GF-D8 (cell line): ENCODE results near the gene PHKA2.

Source experiments
- DNase-seq: peaks from one replicate; lab custom pipeline; 2025; lab: John Stamatoyannopoulos, UW

Gene PHKA2

DNA sequence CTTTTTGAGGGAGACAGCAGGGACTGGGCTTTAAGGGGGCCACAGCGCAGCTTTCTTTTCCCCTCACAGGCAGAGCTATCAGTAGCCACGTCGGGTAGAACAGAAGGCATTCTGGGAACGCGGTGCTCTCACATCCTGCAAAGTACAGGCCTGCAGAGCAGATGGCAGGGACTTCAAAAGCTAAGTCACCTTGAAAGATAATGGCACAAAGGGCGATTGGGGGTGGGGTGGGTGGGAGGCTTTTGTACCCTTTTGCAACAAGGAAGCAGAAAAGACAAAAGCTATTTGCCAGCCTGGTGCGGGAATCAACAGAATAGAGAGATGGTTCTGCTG, 93.9 kb downstream of the PHKA2 start:
- DNase-seq, result no peak

DNA sequence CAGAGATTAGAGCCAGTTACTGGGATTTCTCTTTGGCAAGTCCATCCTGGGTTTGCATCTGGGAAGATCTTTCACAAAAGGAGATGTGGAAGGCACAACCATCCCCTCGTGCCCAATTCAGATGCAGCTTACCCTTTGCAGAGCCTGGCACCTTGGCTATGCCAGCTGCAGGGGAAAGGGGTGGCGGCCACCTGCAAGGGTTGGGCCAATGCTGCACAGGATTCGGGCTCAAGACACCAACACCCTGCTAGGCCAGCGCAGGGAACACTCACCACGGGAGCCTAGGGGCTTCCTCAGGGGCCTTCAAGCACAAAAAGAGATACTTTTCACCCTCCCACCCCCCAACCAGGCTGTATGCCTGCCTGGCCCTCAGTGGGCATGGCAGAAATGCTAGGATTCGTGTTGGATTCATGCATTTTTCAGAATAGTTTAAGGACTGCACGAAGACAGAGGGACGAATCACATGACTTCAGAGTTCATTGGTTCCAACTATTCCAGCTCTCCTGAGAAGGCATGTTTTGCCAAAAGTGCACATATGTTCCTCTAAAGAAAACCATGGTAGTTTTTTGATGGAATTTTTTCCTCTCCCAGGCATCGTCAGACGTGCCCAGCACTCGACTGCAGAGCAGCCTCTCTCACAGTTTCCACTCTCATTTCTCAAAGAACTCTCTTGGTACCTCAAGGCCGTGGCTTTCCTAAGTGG, 94.4 kb downstream of the PHKA2 start:
- DNase-seq, result no peak

DNA sequence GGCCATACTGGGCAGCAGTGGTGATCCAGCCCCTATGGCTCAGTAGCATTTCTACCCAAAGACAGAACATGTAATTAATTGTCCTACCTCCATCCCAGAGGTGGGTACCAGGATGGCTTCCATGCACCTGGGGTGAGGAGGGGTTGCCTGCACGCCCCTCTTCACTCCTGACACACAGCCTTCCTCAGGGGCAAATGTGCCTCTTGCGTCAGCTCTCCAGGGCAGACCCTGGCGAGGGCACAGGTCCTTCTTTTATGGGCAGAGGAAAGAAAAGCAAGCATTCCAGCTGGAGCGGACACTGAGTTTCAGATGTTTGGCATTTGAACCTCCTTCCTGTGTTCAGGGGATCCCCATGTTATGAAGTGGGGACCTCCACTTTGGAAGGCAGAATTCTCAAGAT, 95.6 kb downstream of the PHKA2 start:
- no peak for DNase-seq

DNA sequence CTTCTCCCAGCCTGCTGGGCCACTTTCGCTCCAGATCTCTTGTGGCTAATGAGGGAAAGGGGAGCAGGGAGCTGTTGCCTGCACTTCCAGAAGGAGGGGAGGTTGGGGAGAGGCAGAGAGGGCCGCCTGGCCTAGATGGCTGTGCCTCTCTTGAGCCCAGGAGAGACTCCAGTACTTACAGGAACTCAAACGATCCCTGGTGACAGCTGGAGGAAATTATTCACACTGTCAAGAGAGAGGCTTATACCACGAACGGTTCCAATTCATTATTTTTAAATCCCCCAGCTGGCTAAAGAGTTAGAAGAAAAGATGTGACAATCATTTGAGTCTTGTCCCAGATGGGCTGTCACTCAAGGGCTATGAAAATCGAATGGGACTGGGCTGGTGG, 96.1 kb downstream of the PHKA2 start:
- no peak for DNase-seq

DNA sequence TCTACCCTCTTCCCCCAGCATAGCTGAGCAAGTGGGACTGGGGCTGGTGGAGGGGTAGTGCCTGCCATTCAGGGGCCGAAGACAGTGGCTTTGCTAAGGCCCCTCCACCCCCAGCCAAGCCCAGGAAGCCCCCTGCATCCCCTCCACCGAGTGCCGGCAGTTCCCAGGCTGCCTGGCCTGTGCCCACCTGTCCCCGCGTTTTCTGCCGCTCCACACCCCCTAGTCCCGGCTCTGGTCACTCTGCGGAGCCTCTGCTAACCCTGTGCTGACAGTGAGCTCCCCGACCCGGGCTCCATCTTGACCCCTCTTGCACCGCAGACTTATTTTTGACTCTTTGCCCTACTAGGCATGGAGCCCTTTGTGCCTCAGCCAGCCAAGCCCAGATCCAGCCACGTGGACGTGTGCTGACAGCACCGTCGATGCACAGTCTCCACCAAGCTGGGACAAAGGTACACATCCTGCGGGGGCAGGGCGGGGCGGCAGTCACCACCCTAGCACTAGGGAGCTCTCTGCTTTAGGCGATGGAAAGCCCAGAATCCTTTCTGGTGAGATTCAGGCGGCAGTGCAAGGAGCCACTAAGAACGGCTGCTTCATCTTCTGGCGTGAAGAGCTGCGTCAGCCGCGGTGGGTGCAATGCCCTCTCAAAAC, 96.6 kb downstream of the PHKA2 start:
- DNase-seq, result no peak

DNA sequence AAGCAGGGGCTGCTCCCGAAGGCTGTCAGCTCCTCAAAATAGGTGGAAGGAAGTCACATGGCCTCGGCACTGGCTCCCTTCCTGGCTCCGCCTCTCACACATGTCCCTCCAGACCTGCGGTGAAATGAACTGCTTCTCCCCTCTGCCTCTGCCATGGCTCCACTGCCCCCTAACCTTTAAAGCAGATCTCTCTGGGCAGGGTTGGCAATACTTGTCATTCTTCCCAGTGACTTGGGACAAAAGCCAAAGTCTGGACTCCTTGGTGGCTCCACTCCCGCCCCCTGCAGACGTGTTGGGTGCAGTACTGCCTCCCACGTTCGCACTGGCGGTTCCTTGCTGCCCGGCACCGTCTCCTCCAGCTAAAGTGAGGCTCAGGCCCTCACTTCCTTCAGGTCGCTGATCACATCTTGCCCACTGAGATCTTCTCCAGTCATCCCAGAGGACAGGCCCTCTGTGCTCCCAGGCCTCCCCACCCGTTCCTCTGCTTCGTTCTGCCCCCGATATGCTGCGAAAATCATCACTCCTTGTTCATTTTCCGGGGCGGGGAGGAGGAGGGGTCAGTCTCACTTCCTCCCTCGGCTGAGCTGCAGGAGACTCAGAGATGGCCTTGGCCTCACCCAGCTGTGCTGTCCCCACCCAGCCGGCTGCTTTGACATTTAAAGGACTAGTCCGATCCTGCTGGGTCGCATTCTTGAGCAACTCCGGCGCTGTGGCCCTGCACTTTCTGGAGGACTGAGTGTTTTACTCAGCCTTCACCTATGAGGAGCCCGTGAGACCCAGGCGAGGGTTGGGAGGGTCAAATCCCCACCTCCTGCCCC, 97.4 kb downstream of the PHKA2 start:
- DNase-seq, result peak; percentile 4

DNA sequence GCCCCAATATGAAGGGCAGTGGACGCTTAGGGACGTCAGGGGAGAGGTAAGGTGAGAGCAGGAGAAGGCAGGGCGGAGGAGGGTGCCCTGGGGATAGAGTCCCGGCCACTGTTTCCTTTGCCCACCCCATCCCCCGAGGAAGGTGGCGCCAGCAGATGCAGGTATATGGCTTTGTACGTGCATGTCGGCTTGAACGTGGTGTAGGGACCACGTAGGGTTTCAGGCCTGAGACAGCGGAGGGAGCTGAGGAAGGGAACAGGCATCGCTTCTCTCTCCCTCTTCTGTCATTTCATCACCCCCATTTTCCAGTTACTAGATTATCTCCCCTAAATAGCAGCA, 97.9 kb downstream of the PHKA2 start:
- no peak for DNase-seq

DNA sequence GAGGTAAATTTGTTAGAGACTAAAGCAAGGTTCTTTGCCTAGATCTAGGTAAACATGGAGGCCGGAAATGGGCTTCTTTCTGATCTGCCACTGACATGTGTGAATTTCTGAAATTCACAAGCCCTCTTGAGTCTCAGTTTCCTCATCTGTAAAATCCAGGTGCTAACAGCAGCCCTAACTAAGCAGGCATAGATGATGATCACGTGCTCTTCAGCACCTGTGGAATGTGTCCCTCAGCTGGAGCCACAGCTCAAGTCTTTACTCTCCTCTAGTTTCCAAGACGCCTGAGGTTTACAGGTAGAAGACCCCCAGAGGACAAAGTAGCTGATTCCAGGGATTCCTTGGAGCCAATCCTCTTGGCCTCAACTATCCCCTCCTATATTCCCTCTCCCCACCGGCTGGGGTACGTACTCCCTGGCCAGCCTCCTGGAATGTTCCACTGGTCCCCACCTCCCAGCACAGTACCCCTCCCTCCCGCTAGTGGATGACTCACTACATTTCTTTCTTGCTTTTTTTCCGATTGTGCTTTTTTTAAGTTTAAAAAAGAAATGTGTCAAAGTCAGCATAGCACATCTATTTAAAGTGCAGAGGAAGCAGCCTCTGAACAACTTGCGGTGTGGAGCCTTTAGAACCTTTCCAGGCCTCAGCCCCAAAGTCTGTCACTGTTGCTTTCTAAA, 98.4 kb downstream of the PHKA2 start:
- no peak for DNase-seq

DNA sequence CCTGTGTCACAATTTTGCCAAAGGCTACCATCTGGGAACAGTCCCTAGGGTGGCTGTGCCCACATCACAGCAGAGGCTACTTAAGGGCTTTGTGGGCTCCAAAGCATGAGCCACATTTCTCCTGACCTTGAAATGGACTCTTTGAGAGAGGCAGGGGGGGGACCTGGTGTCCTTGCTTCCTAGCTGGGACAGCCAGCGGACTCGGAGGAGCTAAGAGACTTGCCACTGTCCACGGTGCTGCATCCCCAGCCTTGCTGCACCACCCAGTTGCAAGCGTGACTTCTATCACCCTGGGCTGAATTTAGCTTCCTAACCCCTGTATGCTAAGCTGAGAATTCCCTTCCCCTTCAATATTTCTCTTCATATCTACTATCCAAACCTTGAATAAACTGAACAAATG, 99.0 kb downstream of the PHKA2 start:
- no peak for DNase-seq

DNA sequence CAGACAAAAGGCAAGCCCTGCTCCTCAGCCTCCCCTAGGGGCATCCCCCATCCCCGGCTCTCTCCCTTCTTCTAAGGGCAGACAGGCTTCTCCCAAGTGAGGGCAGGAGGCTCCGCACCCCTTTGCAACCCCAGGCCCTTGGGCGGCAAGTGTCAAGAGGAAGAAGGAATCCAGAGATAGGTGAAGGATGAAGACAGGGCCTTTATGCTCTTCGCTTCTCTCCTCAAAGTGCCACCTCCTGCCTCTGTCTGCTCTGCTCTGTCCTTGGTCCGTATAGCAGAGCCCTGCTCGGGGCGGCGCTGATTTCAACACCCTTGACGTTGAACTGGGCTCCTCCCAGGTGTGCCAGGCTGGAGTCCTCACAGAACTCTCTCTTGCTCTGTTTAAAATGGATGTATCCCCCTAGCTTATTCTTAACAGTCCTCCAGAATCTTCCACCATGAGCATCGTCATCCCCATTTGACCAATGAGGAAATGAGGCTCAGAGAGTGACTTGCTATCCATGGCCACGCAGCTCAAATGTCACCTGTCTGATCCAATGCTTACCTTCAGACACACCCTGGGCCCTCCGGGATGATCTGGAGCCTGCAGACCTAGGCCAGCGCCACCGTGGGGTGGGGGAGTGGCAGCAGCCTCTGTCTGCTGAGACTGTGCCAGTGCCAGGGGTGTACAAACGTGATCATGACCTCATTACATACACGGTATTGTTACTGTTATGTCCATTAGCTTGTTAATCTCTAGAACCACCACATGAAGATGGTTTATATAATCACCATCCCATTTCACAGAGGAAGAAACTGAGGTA, 99.8 kb downstream of the PHKA2 start:
- DNase-seq, result no peak

DNA sequence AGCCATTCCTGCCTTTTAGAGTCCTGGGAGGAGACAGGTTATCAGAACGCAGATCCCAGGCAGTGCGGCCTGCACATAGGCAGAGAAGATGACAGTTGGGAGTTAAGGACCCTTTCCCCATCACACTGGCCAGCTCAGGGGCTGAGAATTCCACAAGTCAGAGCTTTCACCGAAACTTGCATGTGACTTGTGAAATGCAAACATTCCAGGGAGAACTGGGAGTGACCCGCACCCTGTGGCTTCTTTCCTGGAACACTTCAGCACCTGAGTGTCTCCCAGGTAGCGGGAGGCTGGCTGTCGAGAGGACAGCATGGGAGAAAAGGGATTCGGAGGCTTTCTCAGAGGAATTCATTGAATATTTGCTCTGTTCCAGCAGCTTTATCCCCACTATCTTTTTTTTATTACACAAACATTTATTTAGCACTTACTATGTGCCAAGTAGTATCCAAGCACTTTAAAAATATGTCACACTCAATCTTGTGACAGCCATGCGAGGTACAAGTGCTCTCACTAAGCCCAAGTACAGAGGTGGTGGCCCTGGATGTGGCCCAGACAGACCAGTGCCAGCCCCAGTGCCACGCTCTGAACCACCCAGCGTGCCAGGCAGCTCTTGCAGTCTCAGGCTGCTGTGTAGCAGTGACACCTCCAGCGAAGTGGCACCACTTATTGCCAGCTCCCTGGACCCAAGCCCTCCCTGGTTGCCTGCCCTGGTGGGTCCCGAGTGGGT, 100.5 kb downstream of the PHKA2 start:
- DNase-seq, result no peak

DNA sequence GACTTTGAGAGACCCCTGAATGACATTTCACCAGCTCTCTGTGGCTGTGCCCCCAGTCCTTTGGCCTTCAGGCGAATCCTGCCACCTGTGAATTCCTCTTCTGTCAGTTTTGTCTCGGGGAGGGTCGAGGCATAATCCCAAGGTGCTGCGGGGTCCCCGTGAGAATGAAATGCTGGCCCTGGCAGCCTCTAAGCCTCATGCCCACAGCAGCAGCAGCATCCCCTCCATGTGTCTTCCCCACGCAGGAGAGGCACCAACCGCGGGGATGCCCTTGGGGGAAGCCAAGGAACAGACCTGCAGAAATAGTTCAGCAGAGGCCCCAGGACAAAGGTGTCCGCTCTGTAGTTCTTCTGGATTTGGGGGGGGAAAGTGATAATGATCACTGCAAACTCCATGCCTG, 104.8 kb downstream of the PHKA2 start:
- DNase-seq, result no peak

DNA sequence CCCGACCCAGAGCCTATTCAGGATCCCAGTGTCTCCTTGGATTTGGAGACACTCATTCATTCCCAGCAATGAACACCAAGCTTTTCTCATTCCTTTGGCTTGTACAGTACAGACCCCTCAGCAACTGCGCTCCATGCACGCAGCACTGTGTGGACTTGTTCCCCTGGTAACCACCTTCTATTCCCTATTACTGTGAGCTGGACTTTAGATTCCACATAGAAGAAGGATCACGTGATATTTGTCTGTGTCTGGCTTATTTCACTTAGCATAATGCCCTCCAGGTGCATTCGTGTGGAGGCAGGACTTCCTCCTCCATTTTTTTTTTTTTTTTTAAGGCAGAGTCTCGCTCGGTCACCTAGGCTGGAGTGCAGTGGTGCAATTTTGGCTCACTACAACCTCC, 106.4 kb downstream of the PHKA2 start:
- DNase-seq, result no peak

DNA sequence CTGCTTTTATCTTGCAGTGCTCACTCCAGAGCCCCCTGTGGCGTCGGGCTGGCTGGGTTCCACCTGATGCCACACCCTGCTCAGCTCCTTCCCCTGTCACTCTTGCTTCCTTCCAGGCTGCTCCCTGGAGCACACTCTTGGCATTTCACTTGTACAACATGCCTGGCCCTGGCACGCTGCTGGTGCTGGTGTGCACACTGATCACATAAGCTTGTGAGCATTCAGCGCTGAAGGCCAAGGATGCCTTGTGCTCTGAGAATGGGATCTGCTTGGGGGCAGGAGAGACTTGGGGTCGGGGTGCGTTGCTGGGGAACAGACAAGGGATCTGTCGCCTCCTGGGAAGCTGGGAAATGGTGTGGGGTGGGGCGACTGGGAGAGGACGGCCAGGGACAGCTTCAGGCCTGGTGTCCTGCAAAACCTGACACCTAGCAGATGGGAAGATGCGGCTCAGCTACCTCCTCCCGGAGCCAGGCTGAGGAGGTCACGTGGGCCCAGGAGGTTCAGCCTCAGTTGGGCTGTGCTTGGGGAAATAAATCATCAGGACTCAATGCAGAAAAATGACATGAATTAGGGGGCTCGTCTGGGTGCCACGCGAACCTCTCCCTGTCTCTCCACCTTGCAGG, 108.5 kb downstream of the PHKA2 start:
- no peak for DNase-seq

DNA sequence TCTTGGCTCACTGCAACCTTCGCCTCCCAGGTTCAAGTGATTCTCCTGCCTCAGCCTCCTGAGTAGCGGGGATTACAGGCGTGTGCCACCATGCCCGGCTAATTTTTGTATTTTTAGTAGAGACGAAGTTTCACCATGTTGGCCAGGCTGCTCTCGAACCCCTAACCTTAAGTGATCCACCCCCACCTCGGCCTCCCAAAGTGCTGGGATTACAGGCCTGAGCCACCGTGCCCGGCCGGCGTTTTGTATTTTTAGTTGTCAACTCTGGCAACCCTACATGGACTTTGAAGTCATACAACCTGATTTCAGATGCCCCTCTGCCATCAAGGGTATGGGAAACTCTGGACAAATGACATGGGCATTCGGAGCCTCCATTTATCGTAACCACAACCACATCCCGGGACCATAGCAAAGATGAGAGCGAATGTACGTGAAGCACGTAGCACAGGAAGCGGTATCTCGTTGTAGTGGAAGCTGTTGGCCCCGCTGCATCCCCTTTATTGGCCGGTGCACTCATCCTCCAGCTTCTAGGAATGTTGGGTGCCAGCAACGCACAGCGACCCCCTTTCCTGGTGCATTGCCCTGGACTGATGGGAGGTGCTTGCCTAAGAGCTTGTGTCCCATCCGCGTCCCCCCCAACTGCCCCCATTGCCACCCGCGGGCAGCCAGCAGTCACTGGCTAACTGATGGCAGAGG, 109.2 kb downstream of the PHKA2 start:
- DNase-seq, result no peak

DNA sequence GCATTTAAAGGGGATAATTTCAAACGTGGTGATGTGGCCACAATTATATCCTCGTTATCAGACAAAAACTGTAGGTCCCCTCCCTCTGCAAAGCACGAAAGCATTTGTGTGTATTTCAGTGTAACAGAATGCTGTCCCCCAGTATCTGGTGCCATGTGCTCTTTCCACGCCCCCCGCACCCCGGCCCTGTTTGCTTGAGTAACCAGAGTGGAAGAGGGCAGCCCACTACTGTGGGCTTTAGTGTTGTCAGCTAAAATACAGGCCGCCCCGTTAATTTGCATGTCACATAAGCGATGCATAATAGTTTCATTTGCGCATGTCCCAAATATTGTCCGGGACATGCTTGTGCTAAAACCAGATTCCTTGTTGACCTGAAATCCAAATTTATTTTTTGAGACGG, 110.1 kb downstream of the PHKA2 start:
- DNase-seq, result no peak

DNA sequence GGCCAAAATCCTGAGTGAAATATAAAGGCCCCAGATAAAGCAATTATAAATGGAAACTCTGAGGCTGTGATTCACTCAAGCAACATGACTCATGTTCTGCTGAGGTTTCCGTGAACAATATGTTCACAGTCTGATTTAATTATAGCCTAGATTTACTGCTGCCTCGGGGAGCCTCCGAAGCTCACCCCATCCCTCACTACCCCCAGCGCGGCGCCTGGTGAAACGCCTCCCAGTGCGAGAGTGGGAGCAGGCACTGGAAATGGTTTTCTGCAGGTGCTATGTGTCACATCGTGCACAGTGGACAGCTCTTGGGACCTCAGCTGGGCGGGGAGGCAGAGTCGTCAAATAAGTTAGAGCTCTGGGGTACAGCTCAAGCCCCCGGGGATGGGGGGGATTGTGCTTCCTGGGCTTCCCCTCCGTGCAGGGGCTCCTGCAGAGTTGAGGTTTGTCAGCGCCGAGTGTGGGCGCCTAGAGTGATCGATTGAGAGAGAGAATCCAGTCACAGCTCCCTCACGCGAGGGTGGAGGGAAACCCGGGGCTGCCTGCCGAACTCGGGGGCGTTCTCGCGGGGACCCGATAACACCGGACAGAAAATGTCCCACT, 110.6 kb downstream of the PHKA2 start:
- no peak for DNase-seq

DNA sequence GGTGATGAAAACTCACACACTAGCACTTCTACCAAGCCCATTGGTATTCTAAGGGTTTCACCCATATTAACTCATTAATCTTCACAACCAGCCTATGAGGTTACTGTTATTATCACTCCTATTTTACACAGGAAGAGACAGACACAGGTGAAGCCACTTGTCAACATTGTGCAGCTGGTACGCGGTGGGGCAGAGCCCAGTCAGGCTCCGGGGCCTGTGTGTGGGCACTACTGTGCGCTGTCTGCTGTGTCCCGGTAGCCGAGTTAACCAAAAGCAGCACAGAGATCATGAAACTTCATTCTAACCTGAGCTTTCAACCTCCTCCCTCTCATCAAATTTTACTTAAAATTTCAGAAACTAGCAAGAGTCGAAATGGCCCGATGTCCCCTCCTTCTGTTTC, 111.3 kb downstream of the PHKA2 start:
- DNase-seq, result no peak

DNA sequence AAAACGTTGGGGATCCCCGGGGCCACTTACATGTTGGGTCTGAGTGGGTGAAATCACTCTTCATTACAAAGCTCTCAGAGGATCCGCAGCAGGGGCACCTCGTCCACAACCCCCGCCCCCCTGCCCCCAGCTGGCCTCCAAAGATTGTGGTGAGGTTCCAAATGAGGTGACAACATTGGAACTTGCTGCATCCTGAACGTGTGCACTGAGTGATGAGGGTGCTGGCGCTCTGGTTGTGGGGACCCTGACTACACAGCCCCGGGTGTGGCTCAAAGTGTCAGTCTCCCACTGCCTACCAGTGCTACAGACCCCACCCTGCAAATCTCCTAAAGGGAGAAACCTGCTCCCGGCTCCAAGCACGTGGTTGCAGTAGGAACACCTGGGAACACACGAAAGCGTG, 111.9 kb downstream of the PHKA2 start:
- no peak for DNase-seq
